ENCODE data around the gene KANSL1L.

GRCh38 chr2:210094787-210095186, 76.4 kb downstream of the KANSL1L start:
- TF ChIP-seq POLR2AphosphoS5 (IDR thresholded peaks at IDR 0.05; ENCODE audit: low read depth, low read length) = no peak
- no peak for TF ChIP-seq POLR2A (IDR thresholded peaks at IDR 0.05; ENCODE audit: low read depth, low read length)
- no peak for TF ChIP-seq TAF1 (IDR thresholded peaks at IDR 0.05; ENCODE audit: low read depth, low read length)
- TF ChIP-seq POU2F2 (IDR thresholded peaks at IDR 0.05; ENCODE audit: low read depth, low read length) = no peak
